ENCODE results near the gene NPBWR2.
A peak's percentile ranks its signal among the peaks of the same experiment; 100 is the strongest.

The NPBWR2 gene

DNA sequence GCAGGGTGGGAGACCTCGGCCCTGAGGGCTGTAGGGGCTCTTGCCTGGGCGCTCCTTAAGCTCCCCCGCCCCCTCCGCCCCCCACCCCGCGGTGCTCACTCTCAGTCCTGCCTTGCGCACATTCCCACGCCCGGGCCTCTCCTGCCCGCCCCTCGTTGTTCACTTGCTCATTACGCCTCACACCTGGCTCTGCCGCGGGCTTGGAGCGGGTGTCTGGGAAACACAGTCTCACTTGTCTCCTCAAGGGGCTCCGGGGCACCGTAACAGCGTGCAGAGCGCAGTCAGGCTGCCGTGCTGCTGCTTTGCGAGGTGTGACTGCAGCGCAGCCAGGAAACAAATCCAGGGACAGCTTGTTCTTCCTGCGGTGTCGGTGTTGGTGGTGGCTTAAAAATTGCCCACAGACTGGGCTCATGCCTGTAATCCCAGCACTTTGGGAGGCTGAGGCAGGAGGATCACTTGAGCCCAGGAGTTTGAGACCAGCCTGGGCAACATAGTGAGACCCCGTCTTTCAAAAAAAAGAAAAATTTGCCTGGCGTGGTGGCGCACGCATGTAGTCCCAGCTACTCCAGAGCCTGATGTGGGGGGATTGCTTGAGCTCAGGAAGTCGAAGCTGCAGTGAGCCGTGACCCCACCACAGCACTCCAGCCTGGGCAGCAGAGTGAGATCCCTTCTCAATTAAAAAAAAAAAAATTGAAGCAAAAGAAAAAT is 4.6 kb downstream of the NPBWR2 start:
- H3K27me3 ChIP-seq (ENCODE audit: control insufficient read depth, insufficient read depth, low read length, poor library complexity, severe bottlenecking), result peaks cover 40% of the 10 kb centered on the region
- no peaks in the 10 kb centered on the region for H3K9me3 ChIP-seq (ENCODE audit: control insufficient read depth, low read length)
- no peak overlapping the region for H3K27ac ChIP-seq (ENCODE audit: insufficient read depth, low read depth, low read length, poor library complexity, severe bottlenecking)
- no peaks in the 10 kb centered on the region for H3K4me1 ChIP-seq (ENCODE audit: control insufficient read depth, insufficient read depth, low read length)
- peak overlapping the region; percentile 41 for H3K4me3 ChIP-seq (ENCODE audit: insufficient read depth, low read depth, low read length)
- WGBS, 2 experiments, result 28 to 29% methylated on average over 30 of the region's 30 CpGs
- H3K36me3 ChIP-seq (ENCODE audit: control insufficient read depth, insufficient read depth, low read length), result no peaks in the 10 kb centered on the region

DNA sequence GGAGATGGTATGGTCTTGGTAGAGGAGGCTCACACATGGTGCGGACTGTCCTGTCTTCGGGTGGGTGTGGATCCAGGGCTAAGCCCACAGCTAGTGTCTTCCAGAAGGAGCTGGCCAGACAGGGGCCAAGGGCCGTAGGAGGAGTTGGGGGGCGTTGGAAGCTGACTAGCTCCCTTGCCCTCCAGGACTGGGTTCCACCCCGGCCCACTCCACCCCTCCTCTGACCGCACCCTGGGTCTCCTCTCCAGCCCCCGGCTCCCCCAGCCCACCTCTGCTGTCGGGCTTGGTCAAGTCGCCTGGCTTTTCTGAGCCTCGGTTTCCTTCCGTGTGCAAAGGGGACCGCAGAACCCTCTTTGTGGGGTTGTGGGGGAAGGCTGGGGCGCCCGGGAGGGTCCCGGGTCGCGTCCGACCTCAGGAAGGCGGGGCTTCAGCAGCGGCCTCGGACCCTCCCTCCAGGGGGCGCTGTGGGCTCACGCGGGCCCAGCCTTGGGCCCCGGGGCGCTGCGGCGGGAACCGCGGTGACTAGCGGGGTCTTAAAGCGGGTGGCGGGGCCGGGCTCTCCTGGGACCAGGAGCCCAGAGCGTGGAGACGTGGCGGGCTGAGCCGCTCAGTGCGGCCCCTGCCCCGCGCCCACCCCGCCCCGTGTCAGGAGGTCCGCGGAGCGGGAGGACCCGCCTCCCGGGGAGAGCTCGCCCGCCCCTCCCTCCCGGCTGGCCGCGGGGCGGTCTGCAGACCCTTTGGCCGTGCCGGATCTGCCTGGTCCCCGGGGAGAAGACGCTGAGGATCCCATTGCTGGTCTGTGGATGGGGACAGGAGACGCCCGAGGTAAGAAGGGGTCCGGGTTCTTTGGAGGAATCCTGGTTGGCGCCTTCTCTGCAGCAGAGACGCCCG is 5.4 kb downstream of the NPBWR2 start:
- H3K4me3 ChIP-seq (ENCODE audit: insufficient read depth, low read depth, low read length), result peak overlapping the region; percentile 41
- 11 to 12% methylated on average over 64 of the region's 64 CpGs for WGBS, 2 experiments
- H3K4me1 ChIP-seq (ENCODE audit: control insufficient read depth, insufficient read depth, low read length), result no peaks in the 10 kb centered on the region
- H3K9me3 ChIP-seq (ENCODE audit: control insufficient read depth, low read length), result no peaks in the 10 kb centered on the region
- no peak overlapping the region for H3K27ac ChIP-seq (ENCODE audit: insufficient read depth, low read depth, low read length, poor library complexity, severe bottlenecking)
- peaks cover 40% of the 10 kb centered on the region for H3K27me3 ChIP-seq (ENCODE audit: control insufficient read depth, insufficient read depth, low read length, poor library complexity, severe bottlenecking)
- H3K36me3 ChIP-seq (ENCODE audit: control insufficient read depth, insufficient read depth, low read length), result no peaks in the 10 kb centered on the region

DNA sequence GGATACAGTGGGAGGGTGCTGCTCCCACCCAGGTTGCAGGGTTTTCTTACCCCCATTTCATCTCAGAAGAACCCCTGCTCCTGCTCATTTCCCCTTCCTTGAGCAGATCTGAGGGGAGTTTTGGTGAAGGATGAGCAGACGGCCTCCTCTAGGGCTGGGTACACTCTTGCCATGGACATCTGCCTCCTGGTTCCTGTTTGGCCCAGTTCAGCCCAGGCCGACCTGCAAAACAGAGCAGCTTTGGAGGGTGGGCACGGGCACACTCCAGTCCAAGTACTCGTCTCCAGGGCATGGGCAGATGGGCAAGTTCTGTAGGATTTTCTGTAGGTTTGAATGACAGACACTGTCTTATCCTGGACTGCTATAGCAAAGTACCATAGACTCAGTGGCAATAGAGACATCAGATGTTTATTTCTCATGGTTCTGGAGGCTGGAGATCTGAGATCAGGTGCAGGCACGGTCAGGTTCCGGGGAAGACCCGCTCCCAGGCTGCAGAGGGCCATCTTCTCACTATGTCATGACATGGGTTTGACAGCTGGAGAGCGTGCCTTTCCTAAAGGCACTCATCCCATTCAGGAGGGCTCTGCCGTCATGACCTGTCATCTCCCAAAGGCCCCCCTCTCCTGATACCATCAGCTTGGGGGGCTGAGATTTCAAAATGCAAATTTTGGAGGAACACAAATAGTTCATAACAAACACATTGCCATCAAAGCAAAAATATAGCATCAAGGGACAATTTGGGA is 6.2 kb downstream of the NPBWR2 start:
- no peaks in the 10 kb centered on the region for H3K36me3 ChIP-seq (ENCODE audit: control insufficient read depth, insufficient read depth, low read length)
- WGBS, 2 experiments, result 88 to 91% methylated on average over 9 of the region's 9 CpGs
- H3K27ac ChIP-seq (ENCODE audit: insufficient read depth, low read depth, low read length, poor library complexity, severe bottlenecking), result no peak overlapping the region
- H3K4me1 ChIP-seq (ENCODE audit: control insufficient read depth, insufficient read depth, low read length), result no peaks in the 10 kb centered on the region
- no peaks in the 10 kb centered on the region for H3K9me3 ChIP-seq (ENCODE audit: control insufficient read depth, low read length)
- no peak overlapping the region for H3K4me3 ChIP-seq (ENCODE audit: insufficient read depth, low read depth, low read length)
- H3K27me3 ChIP-seq (ENCODE audit: control insufficient read depth, insufficient read depth, low read length, poor library complexity, severe bottlenecking), result peaks cover 40% of the 10 kb centered on the region

DNA sequence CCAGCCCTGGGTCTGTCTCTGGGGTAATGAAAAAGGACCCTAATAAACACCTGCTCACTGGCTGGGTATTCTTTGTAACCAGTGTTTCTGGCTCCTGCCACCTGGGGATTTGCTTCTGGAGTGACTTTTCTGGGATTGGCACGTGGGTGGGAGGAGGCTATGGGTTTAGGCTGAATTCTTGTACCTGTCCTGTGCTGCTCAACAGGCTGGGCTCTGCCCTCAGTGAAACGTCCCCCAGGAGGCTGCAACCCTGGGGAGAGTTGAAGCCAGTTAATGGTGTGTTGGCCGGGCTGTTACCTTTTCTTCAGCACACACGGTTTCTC is 6.8 kb downstream of the NPBWR2 start:
- Histone ChIP-seq H3K9me3 (ENCODE audit: control insufficient read depth, low read length) (no peaks in the 10 kb centered on the region), H3K36me3 (ENCODE audit: control insufficient read depth, insufficient read depth, low read length) (no peaks in the 10 kb centered on the region), H3K27ac (ENCODE audit: insufficient read depth, low read depth, low read length, poor library complexity, severe bottlenecking) (no peak overlapping the region), H3K4me1 (ENCODE audit: control insufficient read depth, insufficient read depth, low read length) (no peaks in the 10 kb centered on the region), H3K4me3 (ENCODE audit: insufficient read depth, low read depth, low read length) (no peak overlapping the region), H3K27me3 (ENCODE audit: control insufficient read depth, insufficient read depth, low read length, poor library complexity, severe bottlenecking) (peaks cover 40% of the 10 kb centered on the region)
- 76 to 78% methylated on average over 4 of the region's 4 CpGs for WGBS, 2 experiments

DNA sequence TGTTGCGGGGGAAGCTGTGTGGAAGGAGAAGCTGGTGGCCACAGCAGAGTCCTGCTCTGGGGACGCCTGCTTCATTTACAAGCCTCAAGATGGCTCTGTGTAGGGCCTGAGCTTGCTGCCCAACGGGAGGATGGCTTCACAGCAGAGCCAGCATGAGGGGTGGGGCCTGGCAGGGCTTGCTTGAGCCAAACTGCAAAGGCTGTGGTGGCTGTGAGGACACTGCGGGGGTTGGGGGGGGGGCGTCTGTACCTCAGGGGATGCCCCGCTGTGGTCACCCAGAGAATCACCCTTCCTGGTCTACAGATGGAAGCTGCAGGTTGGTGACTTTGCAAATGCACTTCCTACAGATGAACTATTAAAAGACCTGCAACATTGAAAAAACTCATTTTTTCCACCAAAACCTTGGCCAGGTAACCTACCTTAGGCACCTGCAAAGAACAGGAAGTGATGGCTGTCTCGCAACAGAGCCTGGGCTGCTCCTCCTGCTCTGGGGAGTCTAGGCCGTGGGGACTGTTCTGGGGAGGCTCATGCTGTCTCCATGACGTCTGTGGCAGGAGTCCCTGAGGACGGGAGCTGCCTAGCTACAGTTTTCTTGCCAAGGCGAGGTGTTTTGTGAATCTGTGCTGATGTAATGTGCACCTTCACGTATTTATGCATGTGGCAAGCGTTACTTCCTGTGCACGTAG is 7.3 kb downstream of the NPBWR2 start:
- Histone ChIP-seq H3K4me3 (ENCODE audit: insufficient read depth, low read depth, low read length) (no peak overlapping the region), H3K27ac (ENCODE audit: insufficient read depth, low read depth, low read length, poor library complexity, severe bottlenecking) (no peak overlapping the region), H3K27me3 (ENCODE audit: control insufficient read depth, insufficient read depth, low read length, poor library complexity, severe bottlenecking) (peaks cover 40% of the 10 kb centered on the region), H3K36me3 (ENCODE audit: control insufficient read depth, insufficient read depth, low read length) (no peaks in the 10 kb centered on the region), H3K9me3 (ENCODE audit: control insufficient read depth, low read length) (no peaks in the 10 kb centered on the region), H3K4me1 (ENCODE audit: control insufficient read depth, insufficient read depth, low read length) (no peaks in the 10 kb centered on the region)
- 85 to 86% methylated on average over 14 of the region's 14 CpGs for WGBS, 2 experiments

DNA sequence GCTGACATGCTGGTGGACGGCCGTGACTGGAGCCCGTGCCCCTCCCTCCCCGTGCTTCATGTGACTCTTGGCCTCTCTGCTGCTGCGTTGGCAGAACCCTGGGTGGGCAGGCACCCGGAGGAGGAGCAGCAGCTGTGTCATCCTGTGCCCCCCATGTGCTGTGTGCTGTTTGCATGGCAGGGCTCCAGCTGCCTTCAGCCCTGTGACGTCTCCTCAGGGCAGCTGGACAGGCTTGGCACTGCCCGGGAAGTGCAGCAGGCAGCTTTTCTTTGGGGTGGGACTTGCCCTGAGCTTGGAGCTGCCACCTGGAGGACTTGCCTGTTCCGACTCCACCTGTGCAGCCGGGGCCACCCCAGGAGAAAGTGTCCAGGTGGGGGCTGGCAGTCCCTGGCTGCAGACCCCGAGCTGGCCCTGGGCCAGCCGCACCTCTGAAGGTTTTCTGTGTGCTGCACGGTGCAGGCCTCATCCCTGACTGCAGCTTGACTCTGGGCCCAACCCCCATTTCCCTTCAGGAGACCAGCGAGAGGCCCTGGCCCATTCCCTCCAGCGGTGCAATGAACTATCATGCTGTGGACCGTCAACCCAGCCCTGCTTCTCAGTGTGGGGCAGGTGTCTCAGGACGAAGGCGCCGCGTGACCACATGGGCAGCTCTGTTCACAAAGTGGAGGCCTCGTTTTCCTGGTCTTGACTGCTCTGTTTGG is 8.1 kb downstream of the NPBWR2 start:
- H3K4me3 ChIP-seq (ENCODE audit: insufficient read depth, low read depth, low read length), result no peak overlapping the region
- no peak overlapping the region for H3K27ac ChIP-seq (ENCODE audit: insufficient read depth, low read depth, low read length, poor library complexity, severe bottlenecking)
- no peaks in the 10 kb centered on the region for H3K36me3 ChIP-seq (ENCODE audit: control insufficient read depth, insufficient read depth, low read length)
- H3K9me3 ChIP-seq (ENCODE audit: control insufficient read depth, low read length), result no peaks in the 10 kb centered on the region
- H3K27me3 ChIP-seq (ENCODE audit: control insufficient read depth, insufficient read depth, low read length, poor library complexity, severe bottlenecking), result peaks cover 40% of the 10 kb centered on the region
- no peaks in the 10 kb centered on the region for H3K4me1 ChIP-seq (ENCODE audit: control insufficient read depth, insufficient read depth, low read length)
- WGBS, 2 experiments, result 88% methylated on average over 21 of the region's 21 CpGs

DNA sequence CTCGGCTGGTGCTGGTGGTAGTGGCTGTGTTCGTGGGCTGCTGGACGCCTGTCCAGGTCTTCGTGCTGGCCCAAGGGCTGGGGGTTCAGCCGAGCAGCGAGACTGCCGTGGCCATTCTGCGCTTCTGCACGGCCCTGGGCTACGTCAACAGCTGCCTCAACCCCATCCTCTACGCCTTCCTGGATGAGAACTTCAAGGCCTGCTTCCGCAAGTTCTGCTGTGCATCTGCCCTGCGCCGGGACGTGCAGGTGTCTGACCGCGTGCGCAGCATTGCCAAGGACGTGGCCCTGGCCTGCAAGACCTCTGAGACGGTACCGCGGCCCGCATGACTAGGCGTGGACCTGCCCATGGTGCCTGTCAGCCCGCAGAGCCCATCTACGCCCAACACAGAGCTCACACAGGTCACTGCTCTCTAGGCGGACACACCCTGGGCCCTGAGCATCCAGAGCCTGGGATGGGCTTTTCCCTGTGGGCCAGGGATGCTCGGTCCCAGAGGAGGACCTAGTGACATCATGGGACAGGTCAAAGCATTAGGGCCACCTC is 8.8 kb downstream of the NPBWR2 start:
- 95 to 97% methylated on average over 28 of the region's 28 CpGs for WGBS, 2 experiments
- Histone ChIP-seq H3K4me1 (ENCODE audit: control insufficient read depth, insufficient read depth, low read length) (no peaks in the 10 kb centered on the region), H3K4me3 (ENCODE audit: insufficient read depth, low read depth, low read length) (no peak overlapping the region), H3K9me3 (ENCODE audit: control insufficient read depth, low read length) (no peaks in the 10 kb centered on the region), H3K36me3 (ENCODE audit: control insufficient read depth, insufficient read depth, low read length) (no peaks in the 10 kb centered on the region), H3K27ac (ENCODE audit: insufficient read depth, low read depth, low read length, poor library complexity, severe bottlenecking) (no peak overlapping the region), H3K27me3 (ENCODE audit: control insufficient read depth, insufficient read depth, low read length, poor library complexity, severe bottlenecking) (peaks cover 35% of the 10 kb centered on the region)

DNA sequence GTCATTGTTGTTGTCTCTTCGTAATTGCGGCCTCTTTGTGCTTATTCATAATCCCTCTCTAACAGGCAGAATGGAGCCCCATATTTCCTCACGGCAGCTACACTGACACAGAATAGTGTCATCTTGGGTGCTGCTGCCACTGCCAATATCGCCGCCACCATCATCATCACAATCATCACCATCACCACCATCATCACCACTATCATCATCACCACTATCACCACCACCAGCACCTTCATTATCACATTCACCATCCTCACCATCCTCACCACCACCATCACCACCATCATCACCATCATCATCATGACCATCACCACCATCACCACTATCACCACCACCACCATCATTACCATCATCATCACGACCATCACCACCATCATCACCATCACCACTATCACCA is 10.8 kb downstream of the NPBWR2 start:
- Histone ChIP-seq H3K4me3 (ENCODE audit: insufficient read depth, low read depth, low read length) (no peak overlapping the region), H3K4me1 (ENCODE audit: control insufficient read depth, insufficient read depth, low read length) (peaks cover 8% of the 10 kb centered on the region), H3K27me3 (ENCODE audit: control insufficient read depth, insufficient read depth, low read length, poor library complexity, severe bottlenecking) (peaks cover 19% of the 10 kb centered on the region), H3K36me3 (ENCODE audit: control insufficient read depth, insufficient read depth, low read length) (no peaks in the 10 kb centered on the region), H3K9me3 (ENCODE audit: control insufficient read depth, low read length) (no peaks in the 10 kb centered on the region), H3K27ac (ENCODE audit: insufficient read depth, low read depth, low read length, poor library complexity, severe bottlenecking) (no peak overlapping the region)
- 77% methylated on average over 6 of the region's 6 CpGs for WGBS, 2 experiments

DNA sequence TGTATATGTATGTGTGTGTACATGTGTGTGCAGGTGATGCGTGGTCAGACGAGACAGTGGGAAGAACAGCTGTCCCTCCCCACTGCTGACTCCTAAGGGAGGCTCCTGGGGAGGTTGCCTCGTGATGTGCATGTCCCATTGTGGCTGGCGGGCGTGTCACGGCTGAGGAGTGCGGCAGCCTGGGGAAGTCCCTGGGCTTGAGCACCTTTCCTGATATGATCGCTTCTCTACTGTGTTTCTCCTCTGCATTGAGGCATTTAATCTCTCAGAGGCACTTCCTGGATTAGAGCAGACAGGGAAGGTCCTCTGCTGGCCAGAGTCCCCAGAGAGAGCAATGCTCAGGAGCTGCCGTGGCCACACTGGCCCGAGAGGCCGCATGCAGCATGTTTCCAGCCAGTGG is 11.4 kb downstream of the NPBWR2 start:
- no peaks in the 10 kb centered on the region for H3K9me3 ChIP-seq (ENCODE audit: control insufficient read depth, low read length)
- H3K36me3 ChIP-seq (ENCODE audit: control insufficient read depth, insufficient read depth, low read length), result no peaks in the 10 kb centered on the region
- no peak overlapping the region for H3K4me3 ChIP-seq (ENCODE audit: insufficient read depth, low read depth, low read length)
- peaks cover 8% of the 10 kb centered on the region for H3K4me1 ChIP-seq (ENCODE audit: control insufficient read depth, insufficient read depth, low read length)
- H3K27me3 ChIP-seq (ENCODE audit: control insufficient read depth, insufficient read depth, low read length, poor library complexity, severe bottlenecking), result peaks cover 13% of the 10 kb centered on the region
- no peak overlapping the region for H3K27ac ChIP-seq (ENCODE audit: insufficient read depth, low read depth, low read length, poor library complexity, severe bottlenecking)
- WGBS, 2 experiments, result 92 to 94% methylated on average over 11 of the region's 11 CpGs
